H1 (cell line): ENCODE measurements around the gene COL6A2. TPM values are rescaled to one million over a fixed set of nuclear protein-coding genes. Genes with fewer than 3 reads are reported as not detected.

Experiments used
- CTCF ChIA-PET: fragments of 300-600 bp; sonication (Branson Sonifier 250); formaldehyde crosslinking; loops from one replicate; lab custom pipeline; 2021; ENCODE audit not compliant: partially characterized antibody; lab: Charles Lee
- POLR2A ChIA-PET: fragments of 300-600 bp; sonication (Branson Sonifier 250); formaldehyde crosslinking; loops from one replicate; lab custom pipeline; 2021; ENCODE audit warnings: inconsistent platforms; ENCODE audit not compliant: partially characterized antibody; lab: Charles Lee
- DNase-seq, 2 experiments: peaks; one replicate each; pipeline versions ENCODE4 v3.0.0 to v3.0.0-alpha.2; 2010 to 2022; ENCODE audit warnings: low spot score in 2 of 2, low read depth in 1 of 2, mixed read lengths in 1 of 2
- FAIRE-seq: peaks from 2 replicates; lab custom pipeline; 2011; peaks lifted over from hg19 to GRCh38; lab: Jason Lieb, UNC
- H2AFZ ChIP-seq: 2 replicates; pipeline ENCODE4 v1.8.1; 2012; ENCODE audit warnings: low read length, inconsistent platforms
- H2AK5ac ChIP-seq: 2 replicates; pipeline ENCODE4 v1.6.1; 2013; ENCODE audit warnings: low read depth, low read length
- H2BK120ac ChIP-seq: replicated peaks from 2 replicates; pipeline ENCODE3; 2013; ENCODE audit warnings: low read depth, low read length, inconsistent platforms
- H2BK12ac ChIP-seq: 2 replicates; pipeline ENCODE4 v1.6.1; 2013; ENCODE audit warnings: low read depth, low read length
- H2BK15ac ChIP-seq: 2 replicates; pipeline ENCODE4 v1.6.1; 2013; ENCODE audit warnings: low read length
- H2BK20ac ChIP-seq: 2 replicates; pipeline ENCODE4 v1.6.1; 2013; ENCODE audit warnings: low read length
- H2BK5ac ChIP-seq: 2 replicates; pipeline ENCODE4 v1.6.1; 2013; ENCODE audit warnings: low read depth, low read length
- H3K14ac ChIP-seq: 2 replicates; pipeline ENCODE4 v1.6.1; 2013; ENCODE audit warnings: inconsistent platforms; ENCODE audit not compliant: insufficient read length
- H3K18ac ChIP-seq: 2 replicates; pipeline ENCODE4 v1.6.1; 2013; ENCODE audit warnings: low read length; ENCODE audit errors: extremely low read depth
- H3K23ac ChIP-seq: 2 replicates; pipeline ENCODE4 v1.6.1; 2013; ENCODE audit warnings: inconsistent platforms; ENCODE audit not compliant: insufficient read length
- H3K23me2 ChIP-seq: 2 replicates; pipeline ENCODE4 v1.6.1; 2013; ENCODE audit warnings: low read depth, low read length
- H3K27ac ChIP-seq: 2 replicates; pipeline ENCODE4 v1.6.1; 2011; ENCODE audit warnings: low read depth, low read length, inconsistent platforms
- H3K27me3 ChIP-seq, 4 experiments: replicated peaks in 1 of 4; 1 replicate in 1 of 4; 2 replicates in 3 of 4; pipeline versions ENCODE4 v1.6.1 to v1.8.1; 2011 to 2013; ENCODE audit warnings: low read length in 3 of 4, mild to moderate bottlenecking in 3 of 4, inconsistent platforms in 2 of 4, mixed read lengths in 2 of 4, moderate library complexity in 1 of 4; ENCODE audit not compliant: control insufficient read depth in 3 of 4, insufficient read depth in 3 of 4; ENCODE audit errors: extremely low read depth in 1 of 4
- H3K36me3 ChIP-seq, 4 experiments: 2 replicates each; pipeline versions ENCODE4 v1.6.1 to v1.8.1; 2011 to 2013; ENCODE audit warnings: mild to moderate bottlenecking in 4 of 4, low read length in 3 of 4, moderate library complexity in 2 of 4, control low read depth in 1 of 4, inconsistent platforms in 1 of 4; ENCODE audit not compliant: insufficient read depth in 4 of 4, control insufficient read depth in 2 of 4
- H3K4ac ChIP-seq: replicated peaks from 2 replicates; pipeline ENCODE3; 2013; ENCODE audit warnings: low read length, low read depth, mixed read lengths, inconsistent platforms; ENCODE audit not compliant: insufficient read length
- H3K4me1 ChIP-seq, 4 experiments: replicated peaks in 1 of 4; 1 replicate in 1 of 4; 2 replicates in 3 of 4; pipeline versions ENCODE4 v1.6.1 to v1.8.1; 2011 to 2013; ENCODE audit warnings: low read length in 3 of 4, inconsistent platforms in 2 of 4, mixed read lengths in 1 of 4; ENCODE audit not compliant: insufficient read depth in 4 of 4, control insufficient read depth in 3 of 4
- H3K4me2 ChIP-seq, 2 experiments: 2 replicates each; pipeline versions ENCODE4 v1.6.1 to v1.8.1; 2011 to 2013; ENCODE audit warnings: low read depth in 2 of 2, low read length in 2 of 2, control low read depth in 1 of 2, inconsistent platforms in 1 of 2, mild to moderate bottlenecking in 1 of 2; ENCODE audit not compliant: insufficient read depth in 1 of 2
- H3K4me3 ChIP-seq, 4 experiments: fragments of 200-600, 300-600 bp in 1 of 4; sonication (generic), shearing (Covaris generic), sonication (Bioruptor Twin) in 1 of 4; 2 replicates each; pipeline versions ENCODE4 v1.5.1 to v1.8.1; 2011 to 2016; ENCODE audit warnings: low read length in 4 of 4, low read depth in 3 of 4, control low read depth in 2 of 4, inconsistent platforms in 2 of 4, mild to moderate bottlenecking in 2 of 4, mixed read lengths in 1 of 4, moderate library complexity in 1 of 4; ENCODE audit not compliant: insufficient read depth in 2 of 4; ENCODE audit errors: extremely low read depth in 1 of 4
- H3K56ac ChIP-seq: replicated peaks from 2 replicates; pipeline ENCODE3; 2013; ENCODE audit warnings: low read depth, mild to moderate bottlenecking, mixed read lengths, low read length, inconsistent platforms; ENCODE audit not compliant: insufficient read length
- H3K79me1 ChIP-seq: 2 replicates; pipeline ENCODE4 v1.6.1; 2013; ENCODE audit warnings: low read depth, low read length, control low read depth
- H3K79me2 ChIP-seq, 2 experiments: 2 replicates each; pipeline versions ENCODE4 v1.6.1 to v1.8.1; 2012 to 2013; ENCODE audit warnings: low read length in 2 of 2, mild to moderate bottlenecking in 2 of 2, inconsistent platforms in 1 of 2; ENCODE audit not compliant: insufficient read depth in 2 of 2, control insufficient read depth in 1 of 2
- H3K9ac ChIP-seq, 4 experiments: replicated peaks in 1 of 4; 1 replicate in 1 of 4; 2 replicates in 3 of 4; pipeline versions ENCODE4 v1.6.1 to v1.8.1; 2011 to 2013; ENCODE audit warnings: low read depth in 3 of 4, low read length in 3 of 4, control low read depth in 2 of 4, mild to moderate bottlenecking in 2 of 4, moderate library complexity in 2 of 4, inconsistent platforms in 1 of 4; ENCODE audit errors: extremely low read depth in 1 of 4
- H3K9me3 ChIP-seq, 2 experiments: 2 replicates each; pipeline versions ENCODE4 v1.6.1 to v1.8.1; 2012 to 2013; ENCODE audit warnings: mild to moderate bottlenecking in 2 of 2, moderate library complexity in 2 of 2, control low read depth in 1 of 2, inconsistent platforms in 1 of 2, low read depth in 1 of 2, low read length in 1 of 2, mixed read lengths in 1 of 2; ENCODE audit not compliant: insufficient read depth in 2 of 2
- H4K20me1 ChIP-seq, 2 experiments: replicated peaks in 1 of 2; 2 replicates each; pipeline versions ENCODE3 to v1.8.1; 2011 to 2013; ENCODE audit warnings: inconsistent platforms in 2 of 2, low read length in 2 of 2, mild to moderate bottlenecking in 1 of 2; ENCODE audit not compliant: insufficient read depth in 2 of 2, control insufficient read depth in 1 of 2
- H4K5ac ChIP-seq: 2 replicates; pipeline ENCODE4 v1.6.1; 2013; ENCODE audit warnings: low read length, low read depth, mixed read lengths, inconsistent platforms; ENCODE audit not compliant: insufficient read length
- H4K8ac ChIP-seq: 2 replicates; pipeline ENCODE4 v1.8.0; 2013; ENCODE audit warnings: mild to moderate bottlenecking, moderate library complexity, low read length, inconsistent platforms; ENCODE audit not compliant: insufficient read depth; ENCODE audit errors: extremely low read depth
- H4K91ac ChIP-seq: replicated peaks from 2 replicates; pipeline ENCODE3; 2013; ENCODE audit warnings: low read length, mixed read lengths, inconsistent platforms; ENCODE audit not compliant: insufficient read length
- CBX5 ChIP-seq: fragments of 300-800, 300-1000 bp; sonication (generic); IDR thresholded peaks from 2 replicates; pipeline ENCODE4 v1.7.1; 2016; ENCODE audit warnings: antibody characterized with exemption, low read length, low read depth
- CREB1 ChIP-seq: IDR thresholded peaks from 2 replicates; pipeline ENCODE4 v1.6.1; 2012; ENCODE audit warnings: inconsistent platforms
- FOSL1 ChIP-seq: IDR thresholded peaks from 2 replicates; pipeline ENCODE4 v1.6.1; 2011; ENCODE audit warnings: mild to moderate bottlenecking, low read depth, low read length, moderate library complexity; ENCODE audit not compliant: insufficient read depth
- JUN ChIP-seq: IDR thresholded peaks from 2 replicates; pipeline ENCODE4 v1.6.1; 2011; ENCODE audit warnings: low read depth, mild to moderate bottlenecking, improper control_type of control experiment, low read length
- JUND ChIP-seq: IDR thresholded peaks from 2 replicates; pipeline ENCODE4 v1.6.1; 2011; ENCODE audit warnings: mild to moderate bottlenecking, improper control_type of control experiment, low read length
- NANOG ChIP-seq: IDR thresholded peaks from 2 replicates; pipeline ENCODE4 v1.6.1; 2011; ENCODE audit warnings: low read length, low read depth, mild to moderate bottlenecking, inconsistent platforms; ENCODE audit not compliant: insufficient read depth, poor library complexity, severe bottlenecking
- POU5F1 ChIP-seq: IDR thresholded peaks from 2 replicates; pipeline ENCODE4 v1.6.1; 2011; ENCODE audit warnings: low read depth, mild to moderate bottlenecking, low read length, moderate library complexity
- RAD21 ChIP-seq, 2 experiments: IDR thresholded peaks in 1 of 2; conservative IDR thresholded peaks in 1 of 2; 2 replicates each; pipeline ENCODE4 v1.6.1; 2011; ENCODE audit warnings: low read depth in 2 of 2, low read length in 2 of 2, improper control_type of control experiment in 1 of 2, inconsistent platforms in 1 of 2, mild to moderate bottlenecking in 1 of 2, moderate library complexity in 1 of 2
- RBBP5 ChIP-seq: IDR thresholded peaks from 2 replicates; pipeline ENCODE4 v1.7.1; 2012; ENCODE audit warnings: low read depth, mild to moderate bottlenecking, inconsistent platforms, low read length, moderate library complexity, borderline replicate concordance
- RXRA ChIP-seq: IDR thresholded peaks from 2 replicates; pipeline ENCODE4 v1.6.1; 2011; ENCODE audit warnings: low read depth, mild to moderate bottlenecking, low read length, moderate library complexity; ENCODE audit not compliant: insufficient read depth
- SP4 ChIP-seq: IDR thresholded peaks from 2 replicates; pipeline ENCODE4 v1.6.1; 2012; ENCODE audit warnings: low read length, inconsistent platforms
- SUZ12 ChIP-seq: fragments of 200-600 bp; sonication (generic); IDR thresholded peaks from 2 replicates; pipeline ENCODE4 v1.6.1; 2012; ENCODE audit warnings: mild to moderate bottlenecking, inconsistent platforms, low read length, moderate library complexity, mixed read lengths
- TEAD4 ChIP-seq: IDR thresholded peaks from 2 replicates; pipeline ENCODE4 v1.6.1; 2012; ENCODE audit warnings: low read depth, low read length, inconsistent platforms, mixed read lengths
- WGBS, 2 experiments: shearing (Covaris generic) in 1 of 2; methylation state at CpG; one replicate each; pipeline versions ENCODE4 v1.1.6 to v1.1.7; 2013 to 2015; ENCODE audit warnings: low lambda C conversion rate in 2 of 2, mixed read lengths in 2 of 2, inconsistent platforms in 1 of 2, low coverage in 1 of 2, missing lambda C conversion rate in 1 of 2; ENCODE audit not compliant: insufficient replicate concordance in 2 of 2, insufficient coverage in 1 of 2, insufficient read length in 1 of 2; ENCODE audit errors: extremely low coverage in 1 of 2, missing lambda C conversion rate in 1 of 2; 5-methylcytosine and 5-hydroxymethylcytosine counted together
- polyA plus RNA-seq, 7 experiments: library from polyadenylated mRNA; depleted of rRNA in 3 of 7; stranded (reverse) in 5 of 7; unstranded in 2 of 7; fragments of >200 nt in 5 of 7; fragments of 200-250 nt in 2 of 7; gene quantifications; 1 replicate in 5 of 7; 2 replicates in 1 of 7; 4 replicates in 1 of 7; pipeline versions ENCODE4 v1.2.1 to v1.2.3, GENCODE V29; 2011 to 2013; ENCODE audit warnings: missing spikeins in 2 of 7, mixed read lengths in 2 of 7
- total RNA-seq: library from RNA; stranded (reverse); fragmentation: NEBNext Ultra II Directional; extraction: Animal tissue kit (Norgen Biotek cat#: 25700); gene quantifications from 2 replicates; pipeline ENCODE4 v1.2.1, GENCODE V29; 2021
- TF ChIP-seq, protein P1 (sequence below): IDR thresholded peaks from 2 replicates; pipeline ENCODE4 v1.6.1; 2012; ENCODE audit warnings: inconsistent platforms

COL6A2 gene
- total and polyA plus RNA-seq, 2 of the 8 experiments (the other 6 are each of a cell fraction or from before 2014, with no cell fraction given) = 60.1 to 62.7 TPM

DNA sequence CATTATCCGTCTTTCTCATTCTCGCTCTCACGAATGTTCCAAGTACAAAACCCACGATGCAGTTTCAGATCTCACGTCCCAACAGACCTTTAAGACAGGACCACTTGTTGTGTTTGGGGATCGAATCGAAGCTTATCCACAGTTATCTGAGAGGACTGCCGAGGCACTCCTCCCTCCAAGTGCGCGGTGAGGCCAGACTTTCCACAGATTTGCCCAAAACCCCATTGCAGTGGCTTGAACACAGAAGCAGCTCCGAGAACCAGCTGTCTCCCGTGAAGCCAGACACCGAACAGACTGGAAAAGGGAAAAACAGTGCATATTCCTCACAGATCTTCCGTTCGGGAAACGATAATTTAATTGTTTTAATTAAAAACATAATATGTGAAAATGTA is 46.5 kb upstream of the COL6A2 start:
- no peak overlapping the region for H3K4ac ChIP-seq
- no peak overlapping the region for H3K23ac ChIP-seq
- peaks cover 0 to 3% of the 10 kb centered on the region in 2 experiments; a peak in 1 of 4 replicates for H3K9me3 ChIP-seq
- CTCF ChIA-PET = no interaction called here
- no peak overlapping the region for H2AK5ac ChIP-seq
- H3K36me3 ChIP-seq = no peaks in the 10 kb centered on the region
- no peak overlapping the region for H3K56ac ChIP-seq
- no peak overlapping the region for H3K4me3 ChIP-seq
- H2BK12ac ChIP-seq = no peak overlapping the region
- no peak overlapping the region for H2AFZ ChIP-seq
- H3K4me1 ChIP-seq = peaks cover 0 to 22% (median 7%) of the 10 kb centered on the region in 4 experiments; a peak in 6 of 7 replicates
- no peak overlapping the region for H2BK120ac ChIP-seq
- peak overlapping the region; percentile 51 for H4K91ac ChIP-seq
- no peak overlapping the region for H2BK20ac ChIP-seq
- peaks cover 10% of the 10 kb centered on the region; the same call in 1 of the 2 replicates for H3K23me2 ChIP-seq
- no peaks in the 10 kb centered on the region for H4K20me1 ChIP-seq
- no peaks in the 10 kb centered on the region for H3K79me2 ChIP-seq
- no peak overlapping the region; the same call in 1 of the 2 replicates for H2BK5ac ChIP-seq
- 88% methylated on average over 16 of the region's 16 CpGs; no CpG with 5 or more reads in 1 of the 2 experiments for WGBS, 2 experiments
- H3K18ac ChIP-seq = no peak overlapping the region
- no peak overlapping the region for H3K27ac ChIP-seq
- POLR2A ChIA-PET = interaction anchor here (1.0 kb wide), 1 partner anchor 78 kb away, joined by 3 read pairs; no protein-coding TSS in a partner anchor
- H3K27me3 ChIP-seq = 0 out of 7 replicates have a peak, but pooled peaks cover 0 to 2% (median 0%) of the 10 kb centered on the region in 4 experiments
- no peak overlapping the region for H3K4me2 ChIP-seq
- H3K14ac ChIP-seq = no peak overlapping the region
- H3K9ac ChIP-seq = no peak overlapping the region
- FAIRE-seq (no peak), DNase-seq (no peak)
- no peak overlapping the region for H2BK15ac ChIP-seq
- no peak overlapping the region for H4K5ac ChIP-seq
- no peak overlapping the region for H4K8ac ChIP-seq
- no peaks in the 10 kb centered on the region for H3K79me1 ChIP-seq
- TF ChIP-seq CREB1 (no peak), RXRA (no peak), NANOG (no peak), JUN (no peak), FOSL1 (no peak), SUZ12 (no peak), CBX5 (no peak), JUND (no peak), RAD21 (IDR thresholded peaks at IDR 0.05 in 1 of 2, conservative IDR thresholded peaks at IDR 0.05 in 1 of 2; ENCODE audit: low read depth in 2 of 2, low read length in 2 of 2) (no peak), TEAD4 (no peak), POU5F1 (no peak), RBBP5 (no peak), SP4 (no peak)
- TF ChIP-seq, protein P1, sequence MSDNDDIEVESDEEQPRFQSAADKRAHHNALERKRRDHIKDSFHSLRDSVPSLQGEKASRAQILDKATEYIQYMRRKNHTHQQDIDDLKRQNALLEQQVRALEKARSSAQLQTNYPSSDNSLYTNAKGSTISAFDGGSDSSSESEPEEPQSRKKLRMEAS = no peak
